HG03095 (cell line): ENCODE measurements around the gene TTN.

Experiments used
- ATAC-seq: cut with Tn5 transposase; IDR thresholded peaks from one replicate; pipeline ENCODE4 v1.9.1; 2021; ENCODE audit warnings: moderate library complexity; ENCODE audit not compliant: unreplicated experiment

TTN gene

DNA sequence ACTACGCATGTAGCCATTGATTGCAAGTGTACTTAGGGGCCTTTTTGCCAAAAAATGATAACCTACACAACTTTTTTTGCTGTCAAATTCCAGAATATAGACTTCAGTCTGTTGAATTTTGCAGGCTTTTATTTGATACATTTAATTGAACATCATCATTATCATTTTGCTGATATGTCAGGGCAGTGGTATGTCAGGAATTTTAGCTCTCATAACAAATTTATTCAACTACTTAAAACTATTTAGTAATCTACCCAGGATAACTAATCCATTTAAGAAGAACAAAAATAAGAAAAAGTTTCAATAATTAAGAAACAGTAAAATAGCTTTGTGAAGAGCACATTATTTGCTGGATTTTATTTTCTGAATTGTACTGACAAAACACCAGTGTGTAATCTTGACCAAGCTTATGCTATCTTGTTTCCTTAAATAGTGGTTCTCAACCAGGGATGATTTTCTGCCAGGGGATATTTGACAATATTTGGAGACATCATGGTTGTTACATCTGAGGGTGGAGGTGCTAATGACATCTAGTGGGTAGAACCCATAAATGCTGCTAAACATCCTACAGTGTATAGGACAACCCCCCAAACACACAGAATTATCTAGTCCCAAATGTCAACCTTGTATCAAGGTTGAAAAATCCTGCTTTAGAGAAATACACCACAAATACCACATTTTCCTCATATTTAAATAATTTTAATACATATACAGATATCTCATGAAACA is 12.1 kb upstream of the TTN start:
- no peak for ATAC-seq

DNA sequence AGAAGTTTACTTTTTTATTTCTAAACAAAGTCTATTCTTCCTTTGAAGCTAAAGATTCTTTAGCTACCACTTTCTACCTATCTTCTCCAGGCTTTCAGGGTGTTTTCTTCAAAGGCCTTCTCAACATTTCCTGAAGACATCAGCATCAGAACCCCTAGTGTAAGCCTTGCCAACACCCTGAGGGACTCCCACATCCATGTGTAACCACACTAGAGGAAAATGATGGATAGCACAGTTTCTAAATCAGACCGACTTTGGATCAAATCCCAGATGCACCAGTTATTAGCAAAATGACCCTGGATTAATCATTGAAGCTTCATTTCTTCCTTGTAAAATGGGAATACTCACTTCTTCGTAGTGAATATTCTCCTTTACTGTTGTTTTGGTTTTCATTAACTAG is 4.7 kb upstream of the TTN start:
- ATAC-seq: no peak

DNA sequence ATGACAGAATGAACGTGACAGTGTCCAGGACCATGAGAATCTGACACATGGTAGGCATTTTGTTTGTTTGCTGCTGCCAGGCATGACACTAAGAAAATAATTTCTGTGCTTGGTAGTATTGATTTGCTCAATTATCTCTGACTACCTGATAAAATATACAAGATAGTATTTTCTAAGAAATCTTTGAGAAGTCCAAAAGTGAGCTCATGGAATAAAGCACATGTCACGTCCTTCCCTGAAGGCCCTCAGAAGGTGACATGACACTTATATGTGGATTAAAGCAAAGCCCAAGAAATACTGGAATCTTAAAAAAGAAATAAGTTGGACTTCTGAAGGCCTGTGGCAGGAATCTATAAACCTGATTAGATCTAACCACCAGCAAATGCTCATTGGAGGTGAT is 3.8 kb upstream of the TTN start:
- no peak for ATAC-seq

DNA sequence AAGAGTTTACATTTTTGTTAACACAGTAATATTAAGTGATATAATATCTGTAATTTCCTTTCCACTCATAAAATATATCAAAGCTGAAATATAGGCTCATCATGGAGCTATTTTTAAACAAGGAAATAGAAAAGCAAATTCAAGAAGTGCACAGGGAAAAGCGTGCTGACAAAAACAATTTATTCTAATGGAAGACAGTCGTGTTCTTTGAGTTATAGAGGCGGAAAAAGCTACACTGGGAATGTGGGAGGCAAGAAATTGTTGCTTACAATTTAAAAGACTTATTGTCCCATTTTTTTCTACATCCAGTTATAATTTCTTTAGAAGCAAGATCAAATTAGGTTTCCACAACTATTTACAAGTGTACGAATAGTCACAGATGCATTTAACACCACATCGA is 3.2 kb upstream of the TTN start:
- ATAC-seq: no peak

DNA sequence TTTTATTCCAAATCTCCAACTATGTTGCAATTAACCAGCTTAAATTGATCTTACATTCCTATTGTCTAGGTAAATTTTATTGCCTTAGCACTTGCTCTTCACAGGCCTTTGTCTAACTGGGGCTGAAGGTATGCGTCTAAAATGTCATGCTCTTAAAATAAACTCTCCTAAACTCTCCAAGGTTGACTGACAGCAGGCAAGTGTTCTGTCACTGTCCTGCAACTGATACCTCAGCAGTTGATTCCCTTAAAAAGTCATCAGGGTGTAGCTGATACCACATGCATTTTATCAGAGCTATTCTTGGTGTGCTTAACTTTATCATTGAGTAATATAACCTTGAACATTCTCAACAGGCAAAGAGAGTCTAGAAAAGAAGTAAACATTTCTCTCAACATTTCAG is 680 bp downstream of the TTN start:
- ATAC-seq: no peak

DNA sequence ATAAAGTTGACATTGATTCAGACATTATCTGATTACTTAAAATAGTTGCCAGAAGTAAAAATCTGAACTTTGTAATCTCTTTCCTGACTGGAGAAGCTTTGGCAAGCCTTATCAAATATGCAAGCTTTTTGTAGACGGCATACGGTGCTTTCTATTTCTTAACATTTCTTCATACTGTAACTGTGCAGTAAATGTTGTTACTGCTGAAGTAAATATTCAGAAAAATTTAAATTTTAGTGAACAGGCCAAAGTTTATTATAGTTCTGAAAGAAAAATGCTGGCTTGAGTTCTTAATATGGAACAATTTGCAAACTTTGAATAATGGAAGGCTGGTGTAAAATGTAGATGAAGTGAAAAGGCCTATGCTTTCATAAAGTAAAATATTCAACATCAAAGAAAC is 1.8 kb downstream of the TTN start:
- no peak for ATAC-seq

DNA sequence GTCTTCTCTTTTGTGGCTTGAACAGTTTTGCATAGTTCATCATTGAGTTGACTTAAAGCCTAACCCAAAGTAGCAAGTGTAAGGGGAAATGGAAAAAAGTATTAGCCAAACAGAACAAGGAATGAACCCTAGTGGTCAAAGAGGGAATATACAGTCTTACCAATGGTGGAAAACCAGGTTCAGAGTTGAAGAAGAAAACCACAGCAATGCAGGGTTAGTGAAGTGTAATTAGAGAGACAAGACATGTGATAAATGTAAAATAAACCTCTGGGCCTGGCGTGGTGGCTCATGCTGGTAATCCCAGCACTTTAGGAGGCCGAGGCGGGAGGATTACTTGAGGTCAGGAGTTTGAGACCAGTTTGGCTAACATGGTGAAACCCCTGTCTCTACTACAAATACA is 2.4 kb downstream of the TTN start:
- ATAC-seq: no peak

DNA sequence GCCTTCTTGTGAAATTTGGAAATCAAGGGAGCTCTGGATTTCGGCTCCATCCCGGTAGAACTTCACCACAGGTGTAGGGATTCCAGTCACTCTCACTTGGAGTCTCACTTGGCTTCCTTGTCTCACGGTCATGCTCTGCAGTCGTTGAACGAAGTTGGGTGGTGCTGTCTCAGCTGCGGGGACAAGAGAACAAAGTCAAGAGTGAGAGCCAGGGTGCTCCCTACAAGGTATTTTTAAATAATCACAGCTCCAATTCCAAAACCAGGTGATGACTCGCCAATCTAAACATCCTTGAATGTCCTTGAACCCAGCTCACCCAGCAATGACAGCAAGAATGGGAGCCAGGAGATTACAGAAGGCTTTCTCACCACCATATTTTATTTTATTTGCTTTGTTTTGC is 6.7 kb downstream of the TTN start:
- no peak for ATAC-seq

DNA sequence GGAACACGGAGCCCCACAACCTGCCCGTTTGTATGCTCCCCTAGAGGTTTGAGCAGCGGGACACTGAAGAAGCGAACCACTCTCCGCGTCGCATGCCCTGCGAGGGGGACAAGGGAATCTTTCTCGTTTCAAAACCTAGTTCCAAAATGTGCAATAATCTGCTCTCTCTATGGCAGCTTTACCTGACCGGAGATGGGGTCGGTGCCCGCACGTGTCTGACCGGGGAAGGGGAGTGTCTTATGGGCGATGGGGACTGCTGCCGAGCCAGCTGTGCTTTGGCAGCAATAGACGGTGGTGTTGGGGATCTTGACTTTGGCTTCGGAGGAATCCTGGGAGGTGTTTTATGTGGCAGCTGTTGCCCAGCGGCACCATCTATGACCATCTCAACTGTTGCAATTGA is 7.9 kb downstream of the TTN start:
- ATAC-seq: no peak

DNA sequence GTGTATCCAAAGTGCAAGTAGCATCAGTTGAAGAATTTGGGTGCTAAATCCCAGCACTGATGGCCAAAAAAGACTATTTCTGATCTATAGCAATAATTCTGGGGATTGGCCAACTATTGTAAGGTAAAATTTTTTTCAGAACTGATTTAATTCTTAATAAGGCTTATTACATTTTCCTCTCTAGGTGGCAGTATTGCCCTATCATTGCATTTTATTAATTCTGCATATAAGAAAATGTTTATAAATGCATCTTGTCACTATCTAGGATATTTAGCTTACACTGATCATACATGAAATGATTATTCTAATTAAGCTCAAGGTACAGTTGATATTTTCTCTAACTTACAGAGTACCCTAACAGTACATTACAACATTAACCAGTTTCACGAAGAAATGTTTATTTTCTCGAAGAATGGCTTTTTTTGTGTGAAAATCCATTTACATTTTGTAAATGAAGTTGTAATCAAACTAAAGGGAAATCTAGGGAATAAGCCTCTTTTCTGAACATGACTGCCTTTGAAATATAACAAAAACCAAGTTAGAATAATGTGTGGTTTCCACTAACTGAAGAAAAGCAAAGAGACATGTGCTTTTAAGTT is 11.0 kb downstream of the TTN start:
- ATAC-seq: no peak

DNA sequence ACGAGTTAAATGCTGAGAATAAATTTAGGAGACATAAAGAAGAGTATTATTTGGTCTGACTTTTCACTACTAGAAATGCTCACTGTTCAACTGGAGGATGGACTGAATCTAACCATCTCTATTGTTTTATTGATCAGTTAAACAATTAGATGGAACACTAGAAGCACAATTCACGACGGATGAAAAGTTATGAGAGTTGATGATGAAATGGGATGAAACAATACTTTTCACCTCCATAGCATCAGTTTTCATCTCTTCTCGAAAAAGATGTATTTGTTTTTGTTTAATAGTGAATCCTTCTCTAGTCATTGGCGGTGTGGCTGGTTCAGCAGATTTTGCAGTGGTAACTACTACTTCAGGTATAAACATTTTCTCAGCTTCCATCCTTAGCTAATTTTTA is 19.3 kb downstream of the TTN start:
- ATAC-seq: no peak

DNA sequence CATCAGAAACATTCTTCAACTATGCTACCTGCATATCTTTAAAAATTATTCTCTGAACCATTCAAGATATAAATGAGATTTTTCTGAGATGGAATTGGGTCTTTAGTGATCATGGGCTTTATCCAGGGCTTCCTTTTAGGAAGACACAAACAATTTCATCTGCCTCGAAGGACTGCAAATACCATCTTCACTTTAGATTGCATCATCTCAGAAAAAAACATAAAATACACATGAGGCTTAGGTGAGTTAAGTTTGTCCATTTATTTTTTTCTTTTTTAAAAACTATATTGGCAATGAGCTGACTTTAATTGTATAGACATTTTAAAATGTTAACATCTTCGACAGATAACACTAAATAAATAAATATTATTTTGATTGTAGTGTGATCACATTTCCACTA is 20.1 kb downstream of the TTN start:
- ATAC-seq: no peak

DNA sequence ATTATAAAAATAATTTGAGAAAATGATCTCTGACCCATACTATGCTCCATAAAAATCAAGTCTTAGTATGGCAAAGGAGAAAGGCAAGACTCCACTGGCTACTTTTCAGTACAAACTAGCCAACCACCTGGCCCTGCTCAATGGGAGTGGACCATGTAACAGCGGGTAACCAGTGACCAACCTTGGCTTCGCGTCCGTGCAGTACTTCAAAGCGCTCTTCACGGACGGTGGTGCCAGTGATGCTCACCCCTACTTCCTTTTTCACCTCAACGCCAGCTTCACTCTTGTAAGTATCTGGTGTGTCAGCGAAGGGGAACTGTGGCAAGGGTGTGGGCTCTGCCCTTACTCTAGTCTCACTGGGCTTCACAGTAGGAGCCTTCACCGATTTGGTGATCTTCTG is 23.3 kb downstream of the TTN start:
- no peak for ATAC-seq

DNA sequence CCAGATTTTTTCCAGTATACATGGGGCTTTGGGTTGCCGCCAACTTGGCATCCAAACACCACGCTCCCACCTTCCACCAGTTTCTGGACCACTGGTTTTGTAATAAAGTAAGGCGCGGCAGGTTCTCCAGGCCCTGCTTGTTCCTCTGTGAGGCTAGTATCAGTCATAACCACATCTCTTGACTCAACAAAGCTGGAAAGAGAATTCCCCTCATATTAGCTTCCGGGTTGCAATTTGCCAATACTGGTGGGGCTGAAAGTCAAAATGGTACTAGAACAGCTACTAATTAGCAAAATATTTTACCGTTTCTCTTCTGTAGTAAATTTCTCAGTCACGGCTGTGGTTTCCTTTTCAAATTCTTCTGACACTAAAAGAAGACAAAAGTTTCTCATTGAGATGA is 25.0 kb downstream of the TTN start:
- no peak for ATAC-seq

DNA sequence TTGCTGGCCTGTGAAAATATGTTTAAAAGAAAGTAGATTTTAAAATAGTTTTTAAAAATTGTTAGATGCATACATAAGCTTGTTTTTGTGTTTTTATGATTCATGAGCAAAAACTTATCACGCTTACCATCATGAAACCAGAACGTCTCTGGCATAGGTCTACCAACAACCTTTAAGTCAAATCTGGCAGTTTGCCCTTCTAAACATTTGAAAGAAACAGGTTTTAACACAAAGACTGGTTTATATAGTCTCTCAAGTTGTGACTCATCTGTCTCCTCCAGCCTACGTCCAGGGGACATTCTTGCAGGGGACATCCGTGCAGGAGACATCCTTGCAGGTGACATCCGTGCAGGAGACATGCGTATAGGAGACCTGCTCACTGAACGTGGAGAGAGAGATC is 29.6 kb downstream of the TTN start:
- ATAC-seq: no peak

DNA sequence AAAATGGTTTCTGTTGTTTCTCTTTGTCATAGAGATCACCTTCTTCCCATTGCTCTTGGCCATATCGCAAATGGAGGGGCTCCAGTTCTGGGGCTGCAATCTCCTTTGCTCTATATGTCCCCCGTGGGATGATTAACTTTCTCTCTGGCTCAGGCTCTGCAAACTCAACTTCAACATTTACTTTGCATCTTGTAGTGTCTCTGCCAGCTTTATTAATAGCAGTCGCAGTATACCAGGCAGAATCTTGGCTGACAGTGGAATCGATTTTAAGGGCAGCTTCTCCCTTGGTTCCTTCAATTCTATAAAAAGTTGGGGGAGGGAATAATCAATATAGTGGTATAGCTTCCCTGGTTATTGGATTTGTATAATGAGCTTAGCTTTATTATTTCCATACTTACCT is 30.5 kb downstream of the TTN start:
- ATAC-seq: no peak

DNA sequence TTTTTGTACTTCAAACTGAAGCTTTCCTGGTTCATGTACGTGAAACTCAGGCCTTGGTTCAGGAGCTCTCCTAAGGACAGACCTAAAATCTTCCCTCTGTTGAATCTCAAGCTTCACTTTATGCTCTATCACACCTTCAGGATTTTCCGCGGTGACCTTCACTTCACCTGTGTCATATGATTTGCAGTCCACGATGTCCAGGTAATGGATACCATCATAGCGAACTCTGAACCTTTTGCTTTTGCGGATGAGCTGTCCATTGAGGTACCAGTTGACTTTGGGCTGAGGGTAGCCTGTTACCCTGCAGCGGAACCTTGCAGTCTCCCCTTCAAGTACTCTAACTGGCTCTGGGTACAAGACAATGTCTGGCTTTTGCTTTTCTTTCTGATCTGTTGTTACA is 31.2 kb downstream of the TTN start:
- no peak for ATAC-seq

DNA sequence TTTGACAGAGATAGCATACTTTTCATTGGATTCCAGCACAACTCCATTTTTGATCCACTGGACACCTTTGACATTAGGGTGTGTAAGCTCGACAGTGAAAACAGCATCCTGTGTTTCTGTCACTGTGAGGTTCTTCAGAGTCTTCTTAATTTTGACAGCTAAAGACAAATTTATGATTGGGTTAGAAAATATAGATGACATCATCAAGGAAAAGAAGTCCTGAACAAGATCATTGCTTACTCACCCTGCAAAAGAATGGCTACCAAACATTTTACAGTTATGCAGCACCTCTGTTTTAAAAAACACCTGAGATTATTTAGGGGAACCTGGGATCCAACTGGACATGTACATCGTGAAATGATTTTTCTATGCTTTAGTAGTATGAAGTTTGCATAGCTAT is 36.7 kb downstream of the TTN start:
- ATAC-seq: no peak

DNA sequence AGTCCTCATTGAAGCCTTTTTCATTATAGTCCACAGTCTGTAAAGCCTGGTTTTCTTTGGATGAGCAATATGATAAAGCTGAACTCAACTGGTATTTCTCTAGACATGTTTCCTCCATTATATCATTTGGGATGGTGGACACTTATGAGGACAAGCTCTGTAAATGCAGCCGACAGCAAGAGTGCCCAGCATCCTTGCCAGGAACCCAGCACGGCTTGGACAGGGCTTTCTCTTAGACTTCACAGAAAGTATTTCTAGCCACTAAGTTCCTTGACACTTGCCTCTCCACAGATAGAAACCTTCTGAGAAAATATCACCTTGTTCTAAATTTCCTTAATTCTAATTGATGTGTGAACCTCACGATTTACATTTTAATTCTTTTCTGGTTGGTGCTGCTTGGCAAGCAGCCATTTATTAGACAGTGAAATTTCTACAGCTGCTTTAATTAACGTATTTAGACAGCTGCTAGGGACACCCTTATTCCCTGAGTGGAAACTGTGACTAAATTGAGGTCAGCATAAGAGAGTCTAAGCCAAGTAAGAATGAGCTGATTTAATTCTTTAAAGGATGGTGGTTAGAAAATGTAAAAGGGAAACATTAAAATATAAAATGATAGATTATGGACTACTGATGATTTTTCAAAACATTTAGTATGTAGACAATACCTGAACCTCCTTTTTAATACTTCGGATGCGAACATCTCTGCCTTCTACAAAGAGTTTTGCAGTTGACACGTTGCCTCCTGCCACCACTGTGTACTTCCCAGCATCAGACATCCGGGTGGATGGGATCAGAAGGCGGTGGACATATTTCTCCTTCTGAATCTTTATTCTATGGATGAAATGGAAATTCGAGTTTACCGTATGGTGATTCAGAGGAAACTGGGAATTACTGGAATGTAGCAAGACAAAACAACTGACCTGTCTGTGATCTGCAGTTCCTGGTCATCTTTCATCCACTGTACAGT is 39.8 kb downstream of the TTN start:
- ATAC-seq: no peak

DNA sequence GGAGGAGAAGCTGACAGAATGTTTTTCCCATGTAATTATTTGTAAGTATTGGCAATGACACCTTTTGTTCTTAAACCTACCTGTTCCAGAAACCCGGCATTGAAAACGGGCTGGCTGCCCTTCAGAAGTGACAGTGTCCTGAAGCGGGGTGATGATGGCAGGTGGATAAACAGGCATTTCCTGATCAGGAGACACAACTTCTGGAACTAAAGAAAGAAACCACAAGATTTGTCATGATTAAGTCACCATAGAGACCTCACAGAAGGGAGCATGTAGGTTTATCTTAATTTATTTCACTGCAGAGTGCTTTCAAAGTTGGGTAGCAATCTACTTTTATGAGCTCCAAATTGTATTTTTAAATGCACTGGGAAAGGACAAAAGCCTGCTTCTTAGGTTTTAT is 43.1 kb downstream of the TTN start:
- no peak for ATAC-seq

DNA sequence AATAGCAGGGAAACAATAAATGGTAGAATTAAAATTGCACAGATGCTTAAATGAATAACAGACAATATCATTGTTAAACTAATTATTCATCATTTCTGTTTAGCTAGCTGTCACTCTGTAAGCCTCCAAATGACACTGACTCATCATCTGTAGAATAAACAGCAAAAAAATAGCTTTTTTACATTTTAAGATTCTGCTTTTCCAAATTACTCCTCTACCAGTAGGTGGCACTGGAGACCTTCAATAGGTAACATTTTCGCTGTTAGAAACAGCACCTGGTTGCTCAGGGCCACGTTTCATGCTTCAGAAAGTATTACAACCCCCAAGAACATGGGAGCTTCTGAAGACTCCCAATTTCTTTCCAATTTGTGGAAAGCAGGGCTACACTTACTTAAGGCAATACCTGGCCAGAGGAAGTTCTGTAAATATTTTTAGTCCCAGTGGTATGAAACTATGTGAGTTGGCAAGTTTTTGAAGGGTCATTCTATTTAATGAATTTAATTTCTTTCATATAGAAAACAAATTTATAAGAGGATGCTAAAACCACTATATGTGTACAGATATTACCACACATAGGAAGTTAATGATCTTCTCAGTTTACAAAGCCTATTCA is 45.4 kb downstream of the TTN start:
- peak; percentile 64 for ATAC-seq

DNA sequence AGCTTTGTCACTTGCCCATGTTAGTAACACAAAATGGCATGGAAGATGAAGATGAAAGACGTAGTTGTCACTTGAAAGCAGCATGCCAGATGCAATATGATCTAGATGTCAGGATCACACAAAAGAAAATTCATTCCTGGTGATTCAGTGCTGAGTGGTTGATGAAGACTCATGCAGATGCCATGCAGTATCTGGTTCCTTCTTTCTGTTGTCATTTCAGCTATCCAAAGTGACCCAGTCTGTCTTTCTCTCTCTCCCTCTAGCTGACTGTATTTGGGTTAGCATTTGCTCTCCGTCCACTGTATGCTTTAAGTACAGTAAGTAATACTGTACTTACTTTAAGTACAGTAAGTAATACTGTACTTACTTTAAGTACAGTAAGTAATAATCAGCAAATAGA is 50.4 kb downstream of the TTN start:
- no peak for ATAC-seq
